ENCODE data around the gene GALNT7. TPM values are rescaled to one million over a fixed set of nuclear protein-coding genes. Genes with fewer than 3 reads are reported as not detected.

The GALNT7 gene
- total RNA-seq, 4 donors from 2014 or later, result 37.1 to 139 (median 96.4) TPM

- Histone ChIP-seq H3K27ac (no peak overlapping the region), H3K36me3 (no peaks in the 10 kb centered on the region), H3K27me3 (no peaks in the 10 kb centered on the region), H3K9me3 (no peaks in the 10 kb centered on the region), H3K4me3 (no peak overlapping the region), H3K4me1 (peaks cover 0 to 9% (median 4%) of the 10 kb centered on the region in 4 donors)
- TF ChIP-seq CTCF (IDR thresholded peaks at IDR 0.05), result no peak
- no peak for TF ChIP-seq POLR2A (IDR thresholded peaks at IDR 0.05)
- DNase-seq, result no peak
Observed at GRCh38 chr4:173267711-173268110, 99.1 kb downstream of the GALNT7 start.

GRCh38 chr4:173269280-173269679 is 100.7 kb downstream of the GALNT7 start:
- H3K9me3 ChIP-seq, result no peaks in the 10 kb centered on the region
- H3K27ac ChIP-seq, result no peak overlapping the region
- DNase-seq, result no peak
- no peaks in the 10 kb centered on the region for H3K36me3 ChIP-seq
- TF ChIP-seq CTCF (IDR thresholded peaks at IDR 0.05), result no peak
- TF ChIP-seq POLR2A (IDR thresholded peaks at IDR 0.05), result no peak
- H3K4me1 ChIP-seq, result peaks cover 0 to 8% (median 1%) of the 10 kb centered on the region in 4 donors
- H3K27me3 ChIP-seq, result no peaks in the 10 kb centered on the region
- no peak overlapping the region for H3K4me3 ChIP-seq

DNA sequence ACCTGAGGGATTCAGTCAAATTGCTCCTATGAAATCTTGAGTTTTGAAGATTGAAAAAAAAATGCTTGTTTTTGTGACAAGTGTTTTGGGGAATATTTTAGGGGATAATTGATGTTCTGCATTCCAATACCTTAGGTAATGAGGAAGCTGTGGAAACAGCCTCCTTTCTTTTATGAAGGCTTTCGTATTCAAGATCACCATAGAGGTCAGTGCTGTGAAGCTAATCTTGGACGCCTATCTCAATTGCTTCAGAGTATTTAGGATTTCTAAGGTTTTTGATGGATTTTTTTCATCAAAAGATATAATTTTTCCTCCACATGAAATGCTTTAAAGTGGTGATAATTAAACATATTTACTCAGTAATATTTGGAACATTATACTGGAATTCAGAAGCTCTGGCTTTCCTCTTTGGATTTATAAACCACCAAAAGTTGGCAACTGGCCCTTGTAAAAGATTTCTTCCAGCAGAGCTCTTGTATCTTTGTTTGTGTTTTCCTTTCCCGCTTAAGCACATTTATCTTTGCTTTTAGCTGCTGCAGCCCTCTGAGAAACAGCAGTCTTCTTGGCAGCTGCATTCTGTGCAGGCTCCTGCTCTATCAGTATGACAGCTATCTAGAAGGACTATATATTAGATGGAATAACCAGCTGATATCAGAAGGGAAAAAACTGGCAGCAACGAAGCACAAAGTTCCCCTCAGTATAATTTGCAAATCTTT is 101.9 kb downstream of the GALNT7 start:
- TF ChIP-seq POLR2A (IDR thresholded peaks at IDR 0.05) (no peak), CTCF (IDR thresholded peaks at IDR 0.05) (no peak)
- DNase-seq, result no peak
- Histone ChIP-seq H3K27ac (no peak overlapping the region), H3K27me3 (no peaks in the 10 kb centered on the region), H3K4me3 (no peak overlapping the region), H3K4me1 (no peaks in the 10 kb centered on the region), H3K9me3 (no peaks in the 10 kb centered on the region), H3K36me3 (no peaks in the 10 kb centered on the region)

DNA sequence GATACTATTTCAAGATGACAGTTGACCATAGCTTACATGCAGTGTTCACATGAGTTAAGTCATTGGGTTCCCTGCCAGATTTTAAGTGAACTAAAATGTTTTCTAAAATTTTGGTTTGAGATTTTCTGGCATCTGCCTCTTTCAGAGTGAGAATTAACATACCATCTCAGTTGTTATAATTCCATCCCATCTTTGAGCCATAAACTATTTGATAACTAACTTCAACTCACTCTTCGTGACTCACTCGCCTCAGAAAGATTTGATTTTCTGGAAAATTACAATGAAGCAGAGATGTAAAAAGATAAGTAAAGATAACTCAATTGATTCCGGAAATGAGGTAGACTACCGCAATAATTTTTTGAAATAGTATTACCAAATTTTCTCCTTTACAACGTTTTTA is 103.7 kb downstream of the GALNT7 start:
- TF ChIP-seq CTCF (IDR thresholded peaks at IDR 0.05) (no peak), POLR2A (IDR thresholded peaks at IDR 0.05) (no peak)
- H3K36me3 ChIP-seq, result no peaks in the 10 kb centered on the region
- no peak for DNase-seq
- H3K4me3 ChIP-seq, result no peak overlapping the region
- H3K27me3 ChIP-seq, result no peaks in the 10 kb centered on the region
- no peak overlapping the region for H3K27ac ChIP-seq
- H3K9me3 ChIP-seq, result no peaks in the 10 kb centered on the region
- H3K4me1 ChIP-seq, result no peaks in the 10 kb centered on the region

DNA sequence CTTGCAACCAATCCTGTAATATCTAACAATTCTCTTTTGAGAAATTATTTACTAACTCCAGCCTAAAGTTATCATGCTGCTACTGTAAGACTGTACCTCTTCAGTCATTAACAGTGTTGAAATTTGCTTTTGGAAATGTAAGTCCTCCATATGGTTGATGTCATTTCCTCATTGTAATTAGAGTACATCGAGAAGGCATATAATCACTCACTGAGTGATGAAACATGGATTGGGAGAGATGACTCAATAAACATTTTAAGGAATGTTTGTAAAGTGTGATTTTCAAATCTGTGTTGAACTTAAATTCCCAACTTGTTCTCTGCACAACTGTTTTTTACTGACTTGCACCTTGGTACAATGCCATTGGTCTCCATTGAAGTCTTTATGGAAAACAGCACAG is 104.4 kb downstream of the GALNT7 start:
- no peak overlapping the region for H3K27ac ChIP-seq
- no peak overlapping the region for H3K4me3 ChIP-seq
- H3K4me1 ChIP-seq, result no peaks in the 10 kb centered on the region
- no peak for TF ChIP-seq POLR2A (IDR thresholded peaks at IDR 0.05)
- H3K27me3 ChIP-seq, result no peaks in the 10 kb centered on the region
- DNase-seq, result no peak
- H3K36me3 ChIP-seq, result no peaks in the 10 kb centered on the region
- H3K9me3 ChIP-seq, result no peaks in the 10 kb centered on the region

GRCh38 chr4:173273941-173274340 is 105.3 kb downstream of the GALNT7 start:
- H3K4me1 ChIP-seq, result no peaks in the 10 kb centered on the region
- no peak for DNase-seq

More at GRCh38 chr4:173273941-173274340, 105.3 kb downstream of the GALNT7 start:
- Histone ChIP-seq H3K27ac (no peak overlapping the region), H3K4me3 (no peak overlapping the region), H3K36me3 (no peaks in the 10 kb centered on the region), H3K27me3 (no peaks in the 10 kb centered on the region), H3K9me3 (no peaks in the 10 kb centered on the region)
- TF ChIP-seq POLR2A (IDR thresholded peaks at IDR 0.05) (no peak), CTCF (IDR thresholded peaks at IDR 0.05) (no peak)

Data from Peyer's patch (tissue), 4 donors.